Stimulated activated CD8-positive, alpha-beta memory T cell treated with anti-CD3 and anti-CD28 coated beads, Interleukin-15, amount 100 ng/mL, for 24 hours (primary cell): Measurements from ENCODE around the gene LCORL.
"Not testable (repeated sequence)": the region's sequence is repeated elsewhere in the genome, so short reads cannot be mapped to it uniquely, and the experiment has no call there.

Source experiments
- DNase-seq: peaks from one replicate; pipeline ENCODE4 v3.0.0-alpha.2; 2020; ENCODE audit warnings: low read depth

LCORL gene

GRCh38 chr4:18021720-18022571 is at the start of gene LCORL:
Gene LCORL, minus strand, starts transcription at chr4:18021755. Its CDS starts 4 bp downstream, at chr4:18021751.
- DNase-seq, result peak; percentile 71

- no peak for DNase-seq
Observed at GRCh38 chr4:18069810-18070209, 48.3 kb upstream of the LCORL start.

- DNase-seq, result no peak
Observed at GRCh38 chr4:18067031-18067430, 45.5 kb upstream of the LCORL start.

- DNase-seq, result no peak
Observed at GRCh38 chr4:18063079-18063478, 41.5 kb upstream of the LCORL start.

GRCh38 chr4:18057821-18058533 is 36.4 kb upstream of the LCORL start:
- DNase-seq, result no peak

GRCh38 chr4:18056030-18056429 is 34.5 kb upstream of the LCORL start:
- DNase-seq, result no peak

GRCh38 chr4:18052158-18052557 is 30.6 kb upstream of the LCORL start:
- no peak for DNase-seq

GRCh38 chr4:18051281-18051680 is 29.7 kb upstream of the LCORL start:
- no peak for DNase-seq

GRCh38 chr4:18050448-18050847 is 28.9 kb upstream of the LCORL start:
- no peak for DNase-seq

GRCh38 chr4:18049446-18049845 is 27.9 kb upstream of the LCORL start:
- no peak for DNase-seq

- DNase-seq, result no peak
Observed at GRCh38 chr4:18042754-18043153, 21.2 kb upstream of the LCORL start.

GRCh38 chr4:18042012-18042411 is 20.5 kb upstream of the LCORL start:
- DNase-seq, result no peak

- DNase-seq, result no peak
Observed at GRCh38 chr4:18041114-18041513, 19.6 kb upstream of the LCORL start.

- no peak for DNase-seq
Observed at GRCh38 chr4:18039113-18039512, 17.6 kb upstream of the LCORL start.

GRCh38 chr4:18036369-18036768 is 14.8 kb upstream of the LCORL start:
- DNase-seq, result not testable (repeated sequence)

GRCh38 chr4:18034099-18034498 is 12.5 kb upstream of the LCORL start:
- no peak for DNase-seq

GRCh38 chr4:18033111-18034085 is 11.8 kb upstream of the LCORL start:
- no peak for DNase-seq

- no peak for DNase-seq
Observed at GRCh38 chr4:18025288-18025687, 3.7 kb upstream of the LCORL start.

GRCh38 chr4:18022572-18023050 is 1.1 kb upstream of the LCORL start:
- DNase-seq, result no peak

- DNase-seq, result no peak
Observed at GRCh38 chr4:18021470-18021719, 160 bp downstream of the LCORL start.

- peak; percentile 6 for DNase-seq
Observed at GRCh38 chr4:18020671-18021469, 685 bp downstream of the LCORL start.
